ENCODE results near the gene CLIP2. TPM values are rescaled to one million over a fixed set of nuclear protein-coding genes. Genes with fewer than 3 reads are reported as not detected.

Gene CLIP2
- total RNA-seq, 4 donors from 2014 or later, result 9.6 to 23.3 (median 16.4) TPM

DNA sequence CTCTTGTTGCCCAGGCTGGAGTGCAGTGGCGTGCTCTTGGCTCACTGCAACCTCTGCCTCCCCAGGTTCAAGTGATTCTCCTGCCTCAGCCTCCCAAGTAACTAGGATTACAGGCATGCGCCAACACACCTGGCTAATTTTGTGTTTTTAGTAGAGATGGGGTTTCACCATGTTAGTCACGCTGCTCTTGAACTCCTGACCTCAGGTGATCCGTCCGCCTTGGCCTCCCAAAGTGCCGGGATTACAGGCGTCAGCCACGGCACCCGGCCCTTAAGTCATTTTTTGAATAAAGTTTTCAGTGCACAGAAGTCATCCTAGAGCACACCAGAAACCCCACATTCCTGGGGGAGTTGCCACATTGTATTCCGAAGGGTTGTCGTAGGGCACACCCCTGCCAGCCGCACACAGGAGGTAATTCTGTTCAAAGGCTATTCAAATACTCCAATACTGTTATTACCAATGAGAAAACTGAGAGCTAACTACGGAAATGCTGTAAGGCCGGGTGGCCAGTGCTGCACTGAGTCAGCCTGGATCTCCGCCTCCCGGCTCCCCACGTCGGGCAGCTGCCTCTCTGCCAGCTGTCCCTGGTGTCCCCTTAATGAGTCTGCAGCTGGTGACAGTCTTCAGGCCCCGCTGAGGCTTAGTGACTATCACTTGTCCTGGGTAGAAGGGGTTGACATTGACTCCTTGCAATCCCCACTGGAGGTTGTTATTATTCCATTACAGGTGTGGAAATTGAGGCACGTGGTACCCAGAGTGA is 26.4 kb upstream of the CLIP2 start:
- DNase-seq (ENCODE audit: low spot score), result no peak
- TF ChIP-seq, protein P1, sequence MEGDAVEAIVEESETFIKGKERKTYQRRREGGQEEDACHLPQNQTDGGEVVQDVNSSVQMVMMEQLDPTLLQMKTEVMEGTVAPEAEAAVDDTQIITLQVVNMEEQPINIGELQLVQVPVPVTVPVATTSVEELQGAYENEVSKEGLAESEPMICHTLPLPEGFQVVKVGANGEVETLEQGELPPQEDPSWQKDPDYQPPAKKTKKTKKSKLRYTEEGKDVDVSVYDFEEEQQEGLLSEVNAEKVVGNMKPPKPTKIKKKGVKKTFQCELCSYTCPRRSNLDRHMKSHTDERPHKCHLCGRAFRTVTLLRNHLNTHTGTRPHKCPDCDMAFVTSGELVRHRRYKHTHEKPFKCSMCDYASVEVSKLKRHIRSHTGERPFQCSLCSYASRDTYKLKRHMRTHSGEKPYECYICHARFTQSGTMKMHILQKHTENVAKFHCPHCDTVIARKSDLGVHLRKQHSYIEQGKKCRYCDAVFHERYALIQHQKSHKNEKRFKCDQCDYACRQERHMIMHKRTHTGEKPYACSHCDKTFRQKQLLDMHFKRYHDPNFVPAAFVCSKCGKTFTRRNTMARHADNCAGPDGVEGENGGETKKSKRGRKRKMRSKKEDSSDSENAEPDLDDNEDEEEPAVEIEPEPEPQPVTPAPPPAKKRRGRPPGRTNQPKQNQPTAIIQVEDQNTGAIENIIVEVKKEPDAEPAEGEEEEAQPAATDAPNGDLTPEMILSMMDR (IDR thresholded peaks at IDR 0.05), result no peak

DNA sequence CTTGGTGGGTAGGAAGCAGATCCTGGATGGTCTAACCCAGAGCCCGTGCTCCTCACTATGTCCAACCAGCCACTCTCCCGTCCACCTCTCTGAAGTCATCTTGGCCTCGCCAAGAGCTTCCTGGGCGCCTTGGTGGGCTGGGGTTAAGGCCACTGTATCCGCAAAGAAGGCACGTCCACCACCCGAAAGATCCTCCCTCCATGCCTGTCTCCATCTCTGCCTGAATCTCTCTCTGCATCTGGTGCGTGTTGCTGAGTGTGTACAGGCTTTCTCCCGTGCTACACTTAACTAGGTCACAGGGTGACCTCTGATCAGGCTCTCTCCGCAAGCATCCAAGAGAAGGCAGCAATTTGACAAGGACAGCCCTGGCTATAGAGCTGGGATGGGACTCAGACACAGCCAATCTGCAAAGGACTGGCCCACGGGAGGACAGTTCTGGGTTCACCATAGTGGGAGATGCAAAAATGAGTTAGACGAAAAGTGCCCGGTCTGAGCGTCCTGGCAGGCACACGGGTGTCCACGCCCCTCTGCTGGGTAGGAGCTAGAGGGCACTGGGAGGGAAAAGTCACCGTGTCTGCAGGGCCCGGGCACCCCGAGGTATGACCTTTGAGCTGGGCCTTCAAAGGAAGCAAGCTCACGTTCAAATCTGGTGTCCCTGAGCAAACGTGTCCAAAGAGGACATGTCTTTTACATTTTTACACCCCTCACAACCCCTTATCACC is 25.6 kb upstream of the CLIP2 start:
- no peak for ATAC-seq (ENCODE audit: low FRiP score)
- no peak for DNase-seq (ENCODE audit: low spot score)
- TF ChIP-seq, protein P1 (IDR thresholded peaks at IDR 0.05), result no peak

More for the DNA sequence above, 26.4 kb upstream of the CLIP2 start:
- no peak for ATAC-seq (ENCODE audit: low FRiP score)

DNA sequence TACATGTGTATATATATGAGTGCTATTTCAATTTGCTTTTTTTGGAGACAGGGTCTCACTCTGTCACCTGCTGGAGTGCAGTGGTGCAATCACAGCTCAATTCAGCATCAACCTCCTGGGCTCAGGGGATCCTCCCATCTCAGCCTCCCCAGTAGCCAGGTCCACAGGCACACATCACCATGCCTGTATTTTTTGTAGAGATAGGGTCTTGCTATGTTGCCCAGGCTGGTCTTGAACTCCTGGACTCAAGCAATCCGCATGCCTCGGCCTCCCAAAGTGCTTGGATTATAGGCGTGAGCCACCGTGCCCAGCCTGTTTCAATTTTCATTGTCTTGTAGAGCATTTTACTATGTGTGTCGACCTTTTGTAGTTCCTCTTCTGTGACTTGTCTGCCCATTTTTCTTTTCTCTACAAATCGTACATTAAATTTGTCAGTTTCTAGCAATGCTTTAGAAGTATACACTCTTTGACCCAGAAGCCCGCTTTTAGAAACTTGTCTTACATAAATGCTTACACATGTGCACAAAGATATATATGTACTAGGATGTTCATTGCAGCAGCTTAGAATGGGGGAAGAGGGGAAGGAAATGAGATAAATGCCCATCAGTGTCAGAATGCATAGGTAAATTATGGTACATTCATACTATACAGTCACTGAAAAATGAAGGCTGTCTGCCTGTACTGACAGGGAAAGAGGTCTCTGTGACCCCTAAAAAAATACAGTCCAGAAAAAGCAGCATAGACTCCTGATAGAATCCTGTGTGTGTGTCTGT is 22.8 kb upstream of the CLIP2 start:
- TF ChIP-seq, protein P1 (IDR thresholded peaks at IDR 0.05), result no peak
- no peak for ATAC-seq (ENCODE audit: low FRiP score)
- DNase-seq (ENCODE audit: low spot score), result no peak

DNA sequence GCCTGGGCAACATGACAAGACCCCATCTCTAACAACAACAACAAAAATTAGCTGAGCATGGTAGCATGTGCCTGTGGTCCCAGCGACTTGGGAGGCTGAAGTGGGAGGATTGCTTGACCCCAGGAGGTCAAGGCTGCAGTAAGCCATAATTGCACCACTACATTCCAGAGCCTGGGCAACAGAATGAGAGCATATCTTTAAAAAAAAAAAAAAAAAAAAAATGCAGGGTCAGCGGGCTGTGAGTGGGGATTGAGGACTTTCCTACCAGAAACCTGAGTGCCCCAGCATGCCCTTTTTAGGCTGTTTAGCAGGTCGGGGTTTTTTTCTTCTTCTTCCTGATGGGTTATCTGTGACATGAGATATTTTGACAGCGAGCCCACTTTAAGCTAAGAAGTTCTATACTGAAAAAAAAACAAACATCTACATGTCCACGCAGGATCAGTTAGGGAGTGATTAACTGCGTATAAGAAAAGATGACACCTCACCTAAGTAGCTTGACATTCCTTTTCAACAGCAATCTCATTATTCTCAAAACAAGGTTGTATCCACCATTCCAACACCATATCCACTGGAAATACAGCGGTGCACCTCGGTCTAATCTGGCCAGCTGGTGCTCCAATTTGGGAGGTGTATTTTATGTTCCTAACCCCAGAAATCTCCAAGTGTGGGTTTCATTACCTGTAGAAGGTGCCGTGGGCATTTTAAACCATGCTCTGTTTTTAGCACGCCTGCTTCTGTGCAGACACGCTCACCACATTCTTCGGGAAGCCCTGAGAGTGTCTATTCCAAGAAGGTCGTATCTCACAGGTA is 21.2 kb upstream of the CLIP2 start:
- TF ChIP-seq, protein P1 (IDR thresholded peaks at IDR 0.05), result no peak
- ATAC-seq (ENCODE audit: low FRiP score), result no peak
- DNase-seq (ENCODE audit: low spot score), result no peak

DNA sequence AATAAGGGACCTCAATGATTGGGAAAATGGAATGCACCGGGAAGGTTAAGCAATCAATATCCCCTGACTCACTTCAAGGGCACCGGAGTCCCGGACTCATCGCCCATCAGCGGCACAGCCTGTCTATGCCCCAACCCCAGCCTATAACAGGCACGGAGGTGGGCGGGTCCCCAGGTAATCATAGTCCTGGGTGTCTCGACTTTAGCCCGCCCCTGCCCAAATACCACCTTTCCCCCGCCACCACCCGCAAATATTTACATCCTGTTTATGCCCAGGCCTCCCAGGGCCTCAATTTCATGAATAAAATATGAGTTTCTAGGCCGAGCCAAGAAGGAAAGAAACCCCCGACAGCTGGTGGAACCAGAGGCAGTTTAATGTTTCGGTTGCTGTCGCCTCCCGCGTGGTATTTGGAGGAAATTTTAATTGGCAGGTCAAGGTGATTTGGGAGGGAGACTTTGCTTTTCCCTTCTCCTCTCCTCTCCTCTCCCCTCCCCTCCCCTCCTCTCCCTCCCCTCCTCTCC is 19.4 kb upstream of the CLIP2 start:
- TF ChIP-seq, protein P1 (IDR thresholded peaks at IDR 0.05), result no peak
- DNase-seq (ENCODE audit: low spot score) (peak; percentile 65), ATAC-seq (ENCODE audit: low FRiP score) (peak; percentile 85)

DNA sequence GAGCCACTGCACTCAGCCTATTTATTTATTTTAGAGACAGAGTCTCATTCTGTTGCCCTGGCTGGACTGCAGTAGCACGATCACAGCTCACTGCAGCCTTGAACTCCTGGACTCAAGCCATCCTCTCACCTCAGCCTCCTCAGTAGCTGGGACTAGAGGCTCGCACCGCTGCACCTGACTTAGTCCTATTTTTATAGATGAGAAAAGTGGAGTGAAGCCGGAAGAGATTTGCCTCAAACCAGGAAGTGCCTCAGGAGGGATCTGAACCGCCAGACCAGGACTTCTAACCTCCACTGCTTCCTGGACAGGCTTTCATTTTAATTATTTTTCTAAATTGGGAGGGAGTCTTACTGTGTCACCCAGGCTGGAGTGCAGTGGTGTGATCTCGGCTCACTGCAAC is 17.5 kb upstream of the CLIP2 start:
- no peak for ATAC-seq (ENCODE audit: low FRiP score)
- TF ChIP-seq, protein P1 (IDR thresholded peaks at IDR 0.05), result no peak
- no peak for DNase-seq (ENCODE audit: low spot score)

Data from omental fat pad (tissue), 4 donors.